GM12891 (cell line): ENCODE measurements around the gene ZSCAN1.

Experiments
- POLR2A ChIP-seq: IDR thresholded peaks from 2 replicates; pipeline ENCODE4 v1.6.1; 2011; ENCODE audit warnings: low read depth, low read length, control low read depth
- POLR2AphosphoS5 ChIP-seq: IDR thresholded peaks from 2 replicates; pipeline ENCODE4 v1.6.1; 2011; ENCODE audit warnings: low read depth, low read length, control low read depth
- TAF1 ChIP-seq: IDR thresholded peaks from 2 replicates; pipeline ENCODE4 v1.6.1; 2011; ENCODE audit warnings: low read depth, low read length, control low read depth

GRCh38 chr19:58060231-58060630, 26.4 kb downstream of the ZSCAN1 start:
- TF ChIP-seq POLR2A (no peak), TAF1 (no peak), POLR2AphosphoS5 (no peak)
